Astrocyte (in vitro differentiated cells and primary cell): ENCODE measurements around the gene CPTP.

Experiments used
- EZH2 ChIP-seq: IDR thresholded peaks from 2 replicates; pipeline ENCODE4 v1.6.1; 2012; ENCODE audit warnings: mild to moderate bottlenecking, low read length, inconsistent platforms; ENCODE audit not compliant: insufficient read depth
- TF ChIP-seq, protein P1 (sequence below): IDR thresholded peaks from 2 replicates; pipeline ENCODE4 v1.5.1; 2011; ENCODE audit warnings: low read depth, mild to moderate bottlenecking, inconsistent platforms, low read length, moderate library complexity; ENCODE audit not compliant: insufficient read depth

DNA sequence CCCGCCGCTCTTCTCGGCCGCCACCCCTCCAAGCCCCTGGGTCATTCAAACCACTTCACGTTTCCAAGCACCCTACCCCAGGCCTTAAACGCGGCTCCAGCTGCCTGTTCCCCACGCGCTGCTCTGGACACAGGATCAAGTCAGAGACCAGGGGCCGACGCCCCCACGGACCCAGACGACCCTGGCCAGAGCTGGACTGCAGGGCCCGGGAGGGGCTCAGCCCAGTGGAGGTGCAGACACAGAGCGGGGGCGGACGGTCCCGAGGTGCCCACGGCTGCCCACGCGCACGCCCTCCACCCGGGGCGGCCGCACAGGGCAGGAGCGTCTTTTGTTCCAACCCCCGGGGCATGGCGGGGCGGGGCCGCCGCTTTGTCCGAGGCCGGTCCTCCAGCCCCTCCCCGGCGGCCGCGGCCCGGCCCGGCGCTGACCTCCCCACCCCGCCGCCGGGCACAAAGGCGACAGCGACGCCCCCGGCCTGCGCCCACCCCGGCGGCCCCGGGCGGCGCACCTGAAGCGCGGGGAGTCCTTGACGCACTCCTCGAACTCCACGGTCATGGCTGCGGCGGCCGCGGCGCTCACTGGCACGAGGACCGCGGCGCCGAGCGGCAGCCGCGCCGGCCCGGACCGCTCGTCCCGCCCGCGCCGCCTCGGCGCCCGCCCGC is 17.2 kb upstream of the CPTP start:
- TF ChIP-seq, protein P1, sequence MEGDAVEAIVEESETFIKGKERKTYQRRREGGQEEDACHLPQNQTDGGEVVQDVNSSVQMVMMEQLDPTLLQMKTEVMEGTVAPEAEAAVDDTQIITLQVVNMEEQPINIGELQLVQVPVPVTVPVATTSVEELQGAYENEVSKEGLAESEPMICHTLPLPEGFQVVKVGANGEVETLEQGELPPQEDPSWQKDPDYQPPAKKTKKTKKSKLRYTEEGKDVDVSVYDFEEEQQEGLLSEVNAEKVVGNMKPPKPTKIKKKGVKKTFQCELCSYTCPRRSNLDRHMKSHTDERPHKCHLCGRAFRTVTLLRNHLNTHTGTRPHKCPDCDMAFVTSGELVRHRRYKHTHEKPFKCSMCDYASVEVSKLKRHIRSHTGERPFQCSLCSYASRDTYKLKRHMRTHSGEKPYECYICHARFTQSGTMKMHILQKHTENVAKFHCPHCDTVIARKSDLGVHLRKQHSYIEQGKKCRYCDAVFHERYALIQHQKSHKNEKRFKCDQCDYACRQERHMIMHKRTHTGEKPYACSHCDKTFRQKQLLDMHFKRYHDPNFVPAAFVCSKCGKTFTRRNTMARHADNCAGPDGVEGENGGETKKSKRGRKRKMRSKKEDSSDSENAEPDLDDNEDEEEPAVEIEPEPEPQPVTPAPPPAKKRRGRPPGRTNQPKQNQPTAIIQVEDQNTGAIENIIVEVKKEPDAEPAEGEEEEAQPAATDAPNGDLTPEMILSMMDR = no peak
- no peak for TF ChIP-seq EZH2
